ENCODE data around the gene WEE2.

DNA sequence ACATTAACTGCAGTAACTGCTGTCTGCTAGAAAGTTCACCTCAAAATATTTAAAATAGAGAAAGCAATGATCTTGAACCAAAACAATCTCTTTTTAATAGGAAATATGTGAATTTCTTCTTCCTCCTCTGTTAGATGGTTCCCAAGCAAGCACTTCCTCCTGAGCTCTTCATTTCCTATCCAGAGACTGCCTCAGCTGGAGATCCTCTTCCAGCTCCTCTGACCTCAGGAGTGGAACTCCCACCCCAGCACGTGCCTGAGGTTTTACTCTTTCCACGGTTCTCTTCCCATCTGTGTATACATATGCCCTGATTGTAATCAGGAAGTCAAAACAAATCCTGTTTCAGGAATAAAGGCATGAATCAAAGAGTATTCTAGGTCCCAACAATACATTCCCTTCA is 11.8 kb upstream of the WEE2 start:
- TF ChIP-seq POLR2A (IDR thresholded peaks at IDR 0.05) (no peak), POLR2AphosphoS5 (IDR thresholded peaks at IDR 0.05; ENCODE audit: insufficient read depth in 1 of 2, low read depth in 1 of 2) (no peak)
- TF ChIP-seq, protein P1, sequence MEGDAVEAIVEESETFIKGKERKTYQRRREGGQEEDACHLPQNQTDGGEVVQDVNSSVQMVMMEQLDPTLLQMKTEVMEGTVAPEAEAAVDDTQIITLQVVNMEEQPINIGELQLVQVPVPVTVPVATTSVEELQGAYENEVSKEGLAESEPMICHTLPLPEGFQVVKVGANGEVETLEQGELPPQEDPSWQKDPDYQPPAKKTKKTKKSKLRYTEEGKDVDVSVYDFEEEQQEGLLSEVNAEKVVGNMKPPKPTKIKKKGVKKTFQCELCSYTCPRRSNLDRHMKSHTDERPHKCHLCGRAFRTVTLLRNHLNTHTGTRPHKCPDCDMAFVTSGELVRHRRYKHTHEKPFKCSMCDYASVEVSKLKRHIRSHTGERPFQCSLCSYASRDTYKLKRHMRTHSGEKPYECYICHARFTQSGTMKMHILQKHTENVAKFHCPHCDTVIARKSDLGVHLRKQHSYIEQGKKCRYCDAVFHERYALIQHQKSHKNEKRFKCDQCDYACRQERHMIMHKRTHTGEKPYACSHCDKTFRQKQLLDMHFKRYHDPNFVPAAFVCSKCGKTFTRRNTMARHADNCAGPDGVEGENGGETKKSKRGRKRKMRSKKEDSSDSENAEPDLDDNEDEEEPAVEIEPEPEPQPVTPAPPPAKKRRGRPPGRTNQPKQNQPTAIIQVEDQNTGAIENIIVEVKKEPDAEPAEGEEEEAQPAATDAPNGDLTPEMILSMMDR (IDR thresholded peaks at IDR 0.05): no peak
